Measurements from ENCODE around the gene TAGLN.

DNA sequence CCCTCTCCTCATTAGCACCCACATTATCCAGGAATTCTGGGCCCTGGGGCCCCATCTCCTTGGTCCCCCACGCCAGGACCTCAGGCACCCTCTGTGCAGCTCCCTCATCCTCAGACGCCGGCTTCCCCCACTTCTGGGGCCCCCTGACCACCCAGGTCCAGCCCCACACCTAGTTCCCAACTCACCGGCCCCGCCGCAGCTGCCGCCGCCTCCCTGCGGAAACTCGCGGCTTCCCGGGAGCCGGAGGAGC, 32.6 kb downstream of the TAGLN start, which contains the start of gene PCSK7:
- TF ChIP-seq CTCF (IDR thresholded peaks at IDR 0.05) (no peak), EZH2 (IDR thresholded peaks at IDR 0.05; ENCODE audit: borderline replicate concordance, insufficient read depth, low read depth, low read length, poor library complexity, severe bottlenecking) (no peak)

Measured in B cell (primary cell).